Mesothelial cell of epicardium (in vitro differentiated cells): ENCODE results near the gene SERTAD1. TPM values are rescaled to one million over a fixed set of nuclear protein-coding genes. Genes with fewer than 3 reads are reported as not detected.

Experiments
- DNase-seq, 2 experiments: peaks; one replicate each; pipeline ENCODE4 v3.0.0; 2021; ENCODE audit warnings: low spot score in 2 of 2; ENCODE audit not compliant: unreplicated experiment in 2 of 2
- H3K27ac Mint-ChIP-seq: 2 replicates; pipeline ENCODE4 v1.8.0; 2021; ENCODE audit warnings: mixed read lengths
- H3K27me3 Mint-ChIP-seq: 2 replicates; pipeline ENCODE4 v1.8.0; 2021; ENCODE audit warnings: low read depth, mixed read lengths
- H3K36me3 Mint-ChIP-seq: 2 replicates; pipeline ENCODE4 v1.8.0; 2021; ENCODE audit warnings: mixed read lengths
- H3K4me1 Mint-ChIP-seq: 2 replicates; pipeline ENCODE4 v1.8.0; 2021; ENCODE audit warnings: mixed read lengths
- H3K4me3 Mint-ChIP-seq: 2 replicates; pipeline ENCODE4 v1.8.0; 2021; ENCODE audit warnings: mild to moderate bottlenecking, moderate library complexity, mixed read lengths
- H3K9me3 Mint-ChIP-seq: 2 replicates; pipeline ENCODE4 v1.8.0; 2021; ENCODE audit warnings: mixed read lengths
- total RNA-seq: library from RNA; stranded (reverse); gene quantifications from 3 replicates; pipeline ENCODE4 v1.2.1, GENCODE V29; 2021
- TF ChIP-seq, protein P1 (sequence below): fragments of 200-600 bp; sonication (generic); IDR thresholded peaks from one replicate; pipeline ENCODE4 v1.5.0; 2021; ENCODE audit warnings: antibody characterized with exemption; ENCODE audit not compliant: unreplicated experiment

SERTAD1 gene
- total RNA-seq, 1 donor from 2014 or later, result 11.0 TPM

DNA sequence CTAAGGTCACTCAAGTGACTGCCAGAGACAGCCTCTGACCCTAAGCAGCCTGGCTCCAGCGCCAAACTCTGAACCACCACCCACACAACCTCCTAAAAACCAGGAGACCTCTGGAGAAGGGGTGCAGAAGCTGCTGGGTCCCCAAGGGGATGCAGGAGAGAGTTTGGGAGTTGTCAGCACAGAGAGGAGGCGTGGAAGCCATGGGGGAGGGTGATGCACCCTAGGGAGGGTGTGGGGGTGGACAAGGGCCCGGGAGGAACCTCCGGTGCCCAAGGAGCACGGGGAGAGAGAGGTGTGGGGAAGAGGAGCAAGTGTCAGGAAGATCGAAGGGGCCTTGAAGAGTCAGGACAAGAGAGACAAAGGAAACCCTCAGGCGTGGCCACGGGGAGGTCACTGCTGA, 33.7 kb downstream of the SERTAD1 start:
- Mint-ChIP-seq H3K36me3 (no peaks in the 10 kb centered on the region), H3K4me3 (no peak overlapping the region)

DNA sequence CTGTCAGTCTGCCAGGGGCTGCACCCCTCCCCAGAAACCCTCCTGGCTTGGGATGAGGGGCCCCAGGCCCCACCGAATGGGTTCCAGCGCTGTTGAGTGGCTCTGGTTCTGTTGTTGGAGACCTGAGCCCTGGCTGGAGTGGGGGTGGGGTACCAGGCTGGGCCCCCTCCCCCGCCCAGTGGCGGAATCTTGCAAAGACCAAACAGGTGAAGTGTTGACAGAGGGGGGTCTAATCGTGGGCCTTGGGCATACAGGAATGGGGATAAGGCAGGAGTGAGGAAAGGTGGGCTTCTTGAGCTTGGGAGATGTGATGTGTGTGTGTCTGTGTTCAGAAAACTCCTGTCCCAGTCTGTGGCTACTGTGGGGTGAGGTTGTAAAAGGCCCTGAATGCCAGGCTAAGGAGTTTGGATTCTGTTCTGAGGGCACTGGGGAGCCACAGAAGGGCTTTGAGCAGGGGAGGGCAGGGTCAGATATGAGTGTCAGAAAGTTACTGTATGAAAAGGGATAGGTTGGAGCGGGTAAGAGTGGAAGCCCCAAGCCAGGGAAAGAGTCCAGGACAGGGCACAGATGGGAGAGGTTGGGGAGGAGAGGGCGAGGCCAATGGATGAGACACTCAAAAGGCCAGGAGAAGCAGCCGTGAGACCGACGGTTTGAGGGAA, 35.6 kb downstream of the SERTAD1 start, which contains the start of gene HIPK4:
Gene HIPK4, minus strand, starts transcription at position 98 of the 659 bp plus-strand sequence. CDS start 279 bp downstream, outside the sequence.
- H3K27me3 Mint-ChIP-seq, result no peaks in the 10 kb centered on the region
- no peak within 1 kb of the TSS for H3K27ac Mint-ChIP-seq
- H3K36me3 Mint-ChIP-seq, result no peaks in the 10 kb centered on the region
- no peak for DNase-seq
- TF ChIP-seq, protein P1, sequence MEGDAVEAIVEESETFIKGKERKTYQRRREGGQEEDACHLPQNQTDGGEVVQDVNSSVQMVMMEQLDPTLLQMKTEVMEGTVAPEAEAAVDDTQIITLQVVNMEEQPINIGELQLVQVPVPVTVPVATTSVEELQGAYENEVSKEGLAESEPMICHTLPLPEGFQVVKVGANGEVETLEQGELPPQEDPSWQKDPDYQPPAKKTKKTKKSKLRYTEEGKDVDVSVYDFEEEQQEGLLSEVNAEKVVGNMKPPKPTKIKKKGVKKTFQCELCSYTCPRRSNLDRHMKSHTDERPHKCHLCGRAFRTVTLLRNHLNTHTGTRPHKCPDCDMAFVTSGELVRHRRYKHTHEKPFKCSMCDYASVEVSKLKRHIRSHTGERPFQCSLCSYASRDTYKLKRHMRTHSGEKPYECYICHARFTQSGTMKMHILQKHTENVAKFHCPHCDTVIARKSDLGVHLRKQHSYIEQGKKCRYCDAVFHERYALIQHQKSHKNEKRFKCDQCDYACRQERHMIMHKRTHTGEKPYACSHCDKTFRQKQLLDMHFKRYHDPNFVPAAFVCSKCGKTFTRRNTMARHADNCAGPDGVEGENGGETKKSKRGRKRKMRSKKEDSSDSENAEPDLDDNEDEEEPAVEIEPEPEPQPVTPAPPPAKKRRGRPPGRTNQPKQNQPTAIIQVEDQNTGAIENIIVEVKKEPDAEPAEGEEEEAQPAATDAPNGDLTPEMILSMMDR, result no peak
- no peaks in the 10 kb centered on the region for H3K9me3 Mint-ChIP-seq
- peaks cover 6% of the 10 kb centered on the region for H3K4me1 Mint-ChIP-seq
- no peak within 1 kb of the TSS for H3K4me3 Mint-ChIP-seq

More for the DNA sequence above, 33.7 kb downstream of the SERTAD1 start:
- Mint-ChIP-seq H3K4me1 (peaks cover 6% of the 10 kb centered on the region), H3K27ac (no peak overlapping the region), H3K9me3 (no peaks in the 10 kb centered on the region), H3K27me3 (no peaks in the 10 kb centered on the region)
- TF ChIP-seq, protein P1, result no peak
- no peak for DNase-seq

DNA sequence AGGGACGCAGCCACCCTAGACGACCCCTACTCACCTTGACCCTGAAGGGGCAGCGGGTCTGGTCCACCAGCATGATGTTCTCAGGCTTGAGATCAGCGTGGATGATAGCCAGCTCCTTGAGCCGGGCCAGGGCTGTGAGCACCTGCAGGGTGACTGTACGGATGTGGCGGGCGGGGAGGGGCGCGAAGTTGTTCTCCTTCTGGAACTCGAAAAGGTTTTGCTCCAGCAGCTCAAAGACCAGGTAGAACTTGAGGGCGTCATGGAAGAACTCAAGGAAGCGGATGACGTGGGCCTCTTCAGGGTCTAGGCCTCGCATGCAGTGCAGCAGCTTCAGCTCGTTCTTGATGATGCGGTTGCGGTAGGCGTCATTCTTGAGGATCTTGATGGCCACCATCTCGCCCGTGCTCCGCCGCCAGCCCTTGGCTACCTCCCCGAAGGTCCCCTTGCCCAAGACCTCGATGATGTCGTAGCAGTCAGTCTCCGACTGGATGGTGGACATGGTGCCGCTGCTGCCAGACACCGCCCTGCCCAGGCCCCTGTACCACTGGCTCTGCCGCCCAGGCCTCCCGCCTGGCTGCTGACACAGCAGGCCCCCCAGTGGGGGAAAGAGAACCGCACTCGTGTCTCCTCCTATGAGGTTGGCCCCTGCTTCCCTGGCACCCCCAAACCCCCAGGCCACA, 36.2 kb downstream of the SERTAD1 start:
- TF ChIP-seq, protein P1, result no peak
- H3K27ac Mint-ChIP-seq, result no peak overlapping the region
- no peak overlapping the region for H3K4me3 Mint-ChIP-seq
- H3K36me3 Mint-ChIP-seq, result no peaks in the 10 kb centered on the region
- DNase-seq, result no peak
- H3K27me3 Mint-ChIP-seq, result no peaks in the 10 kb centered on the region
- no peaks in the 10 kb centered on the region for H3K9me3 Mint-ChIP-seq
- H3K4me1 Mint-ChIP-seq, result peaks cover 6% of the 10 kb centered on the region

DNA sequence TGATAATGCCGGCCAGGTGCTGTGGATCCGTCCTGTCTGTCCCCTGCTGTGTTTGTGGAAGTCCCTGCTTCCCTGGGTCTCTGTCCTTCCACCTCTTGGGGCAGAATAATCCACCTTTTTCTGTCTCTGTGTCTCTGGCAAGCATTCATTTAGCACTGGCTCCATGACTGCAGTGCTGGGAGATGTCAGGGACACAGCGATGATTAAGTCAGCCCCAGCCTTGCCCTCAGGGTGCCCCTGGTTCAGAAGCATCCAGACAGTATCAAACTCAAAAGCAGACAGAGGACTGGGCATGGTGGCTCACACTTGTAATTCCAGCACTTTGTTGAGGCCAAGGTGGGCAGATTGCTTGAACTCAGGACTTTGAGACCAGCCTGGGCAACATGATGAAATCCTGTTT, 37.3 kb downstream of the SERTAD1 start:
- TF ChIP-seq, protein P1, result no peak
- H3K36me3 Mint-ChIP-seq, result no peaks in the 10 kb centered on the region
- no peak for DNase-seq
- H3K9me3 Mint-ChIP-seq, result no peaks in the 10 kb centered on the region
- peaks cover 6% of the 10 kb centered on the region for H3K4me1 Mint-ChIP-seq
- H3K27ac Mint-ChIP-seq, result no peak overlapping the region
- no peak overlapping the region for H3K4me3 Mint-ChIP-seq
- no peaks in the 10 kb centered on the region for H3K27me3 Mint-ChIP-seq

DNA sequence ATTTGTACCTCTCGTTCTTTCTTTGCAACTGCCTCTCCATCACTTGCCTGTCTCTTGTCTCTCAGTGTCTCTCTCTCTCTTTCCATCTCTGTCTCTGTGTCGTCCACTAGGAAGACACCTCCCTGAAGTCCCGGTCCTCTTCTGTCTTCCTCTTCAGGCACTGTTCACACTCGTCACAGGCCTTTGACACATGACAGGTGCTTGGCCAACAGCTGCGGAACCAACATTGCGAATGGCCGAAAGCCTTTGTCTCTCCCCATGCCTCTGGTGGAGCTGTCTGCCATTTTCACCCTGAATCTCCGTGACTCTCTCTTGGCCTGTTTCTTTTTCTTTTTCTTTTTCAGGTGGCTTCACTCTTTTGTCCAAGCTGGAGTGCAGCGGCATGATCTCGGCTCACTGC, 38.6 kb downstream of the SERTAD1 start:
- Mint-ChIP-seq H3K4me1 (peaks cover under 1% of the 10 kb centered on the region), H3K4me3 (no peak overlapping the region), H3K27ac (no peak overlapping the region), H3K27me3 (no peaks in the 10 kb centered on the region), H3K9me3 (no peaks in the 10 kb centered on the region), H3K36me3 (no peaks in the 10 kb centered on the region)
- TF ChIP-seq, protein P1, result no peak
- DNase-seq, result no peak
